ENCODE data around the gene GALNT2.

The GALNT2 gene

DNA sequence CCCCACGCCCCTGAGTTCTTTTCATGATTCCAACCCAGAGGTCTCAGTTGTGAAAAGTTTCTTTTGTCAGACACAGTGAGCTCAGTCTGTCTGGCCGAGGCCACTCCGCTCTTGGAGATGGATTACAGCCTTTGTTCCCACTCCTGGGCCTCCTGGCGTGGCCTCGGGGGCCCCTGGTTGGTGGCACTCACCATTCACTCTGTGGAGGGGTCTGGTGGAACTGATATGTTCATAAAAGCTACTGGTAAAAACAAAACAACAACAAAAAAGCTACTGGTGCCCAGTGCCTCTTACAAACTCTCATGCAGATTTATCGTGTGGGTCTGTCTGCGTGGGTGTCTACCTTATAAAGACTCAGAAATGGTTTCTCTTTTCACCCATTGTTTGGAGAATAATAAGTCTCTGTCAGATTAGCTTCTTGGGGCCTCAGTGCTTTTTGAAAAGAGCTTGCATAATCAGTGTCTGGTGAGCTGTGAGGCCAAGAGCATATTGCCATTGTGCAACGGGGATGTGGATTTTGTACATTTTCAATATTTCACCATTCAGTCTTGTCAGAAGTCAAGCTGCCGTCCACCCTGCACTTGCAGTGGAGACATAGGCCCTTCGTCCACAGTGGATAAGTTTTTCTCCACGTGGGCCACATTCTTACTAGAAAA, 86.7 kb downstream of the GALNT2 start:
- TF ChIP-seq SIN3A (IDR thresholded peaks at IDR 0.05; ENCODE audit: borderline replicate concordance, insufficient read depth, low read length), result no peak
- no peak for TF ChIP-seq FOXP2 (optimal IDR thresholded peaks at IDR 0.05; ENCODE audit: borderline replicate concordance, extremely low read depth, extremely low read length, insufficient read depth)
- TF ChIP-seq, protein P1, sequence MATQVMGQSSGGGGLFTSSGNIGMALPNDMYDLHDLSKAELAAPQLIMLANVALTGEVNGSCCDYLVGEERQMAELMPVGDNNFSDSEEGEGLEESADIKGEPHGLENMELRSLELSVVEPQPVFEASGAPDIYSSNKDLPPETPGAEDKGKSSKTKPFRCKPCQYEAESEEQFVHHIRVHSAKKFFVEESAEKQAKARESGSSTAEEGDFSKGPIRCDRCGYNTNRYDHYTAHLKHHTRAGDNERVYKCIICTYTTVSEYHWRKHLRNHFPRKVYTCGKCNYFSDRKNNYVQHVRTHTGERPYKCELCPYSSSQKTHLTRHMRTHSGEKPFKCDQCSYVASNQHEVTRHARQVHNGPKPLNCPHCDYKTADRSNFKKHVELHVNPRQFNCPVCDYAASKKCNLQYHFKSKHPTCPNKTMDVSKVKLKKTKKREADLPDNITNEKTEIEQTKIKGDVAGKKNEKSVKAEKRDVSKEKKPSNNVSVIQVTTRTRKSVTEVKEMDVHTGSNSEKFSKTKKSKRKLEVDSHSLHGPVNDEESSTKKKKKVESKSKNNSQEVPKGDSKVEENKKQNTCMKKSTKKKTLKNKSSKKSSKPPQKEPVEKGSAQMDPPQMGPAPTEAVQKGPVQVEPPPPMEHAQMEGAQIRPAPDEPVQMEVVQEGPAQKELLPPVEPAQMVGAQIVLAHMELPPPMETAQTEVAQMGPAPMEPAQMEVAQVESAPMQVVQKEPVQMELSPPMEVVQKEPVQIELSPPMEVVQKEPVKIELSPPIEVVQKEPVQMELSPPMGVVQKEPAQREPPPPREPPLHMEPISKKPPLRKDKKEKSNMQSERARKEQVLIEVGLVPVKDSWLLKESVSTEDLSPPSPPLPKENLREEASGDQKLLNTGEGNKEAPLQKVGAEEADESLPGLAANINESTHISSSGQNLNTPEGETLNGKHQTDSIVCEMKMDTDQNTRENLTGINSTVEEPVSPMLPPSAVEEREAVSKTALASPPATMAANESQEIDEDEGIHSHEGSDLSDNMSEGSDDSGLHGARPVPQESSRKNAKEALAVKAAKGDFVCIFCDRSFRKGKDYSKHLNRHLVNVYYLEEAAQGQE (IDR thresholded peaks at IDR 0.05; ENCODE audit: insufficient read depth in 1 of 2, low read depth in 2 of 2, low read length in 2 of 2), result no peak
- no peak for TF ChIP-seq TAF1 (IDR thresholded peaks at IDR 0.05; ENCODE audit: borderline replicate concordance, insufficient read depth, low read length)
- TF ChIP-seq POLR2AphosphoS5 (IDR thresholded peaks at IDR 0.05; ENCODE audit: low read depth, low read length), result no peak

DNA sequence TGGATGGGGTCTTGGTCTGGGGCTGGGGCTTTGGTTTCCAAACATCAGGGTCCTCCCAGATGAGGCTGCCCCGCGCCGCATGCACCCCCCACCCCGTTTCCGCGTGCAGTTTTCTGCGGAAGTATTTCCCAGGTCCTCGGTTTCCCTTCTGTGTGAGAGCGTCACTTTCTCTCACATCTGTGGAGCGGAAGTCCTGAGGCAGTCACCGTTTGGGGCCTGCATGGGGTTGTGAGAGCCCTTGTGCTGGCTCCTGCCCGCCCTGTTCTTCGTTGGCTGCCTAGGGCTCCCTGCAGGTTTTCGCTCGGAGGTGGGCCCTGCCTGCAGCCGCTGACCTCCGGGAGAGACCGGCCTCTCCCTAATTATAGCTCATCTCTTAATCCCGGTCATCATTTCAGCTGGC, 88.0 kb downstream of the GALNT2 start:
- no peak for TF ChIP-seq SIN3A (IDR thresholded peaks at IDR 0.05; ENCODE audit: borderline replicate concordance, insufficient read depth, low read length)
- no peak for TF ChIP-seq POLR2AphosphoS5 (IDR thresholded peaks at IDR 0.05; ENCODE audit: low read depth, low read length)
- TF ChIP-seq FOXP2 (optimal IDR thresholded peaks at IDR 0.05; ENCODE audit: borderline replicate concordance, extremely low read depth, extremely low read length, insufficient read depth), result no peak
- TF ChIP-seq, protein P1 (IDR thresholded peaks at IDR 0.05; ENCODE audit: insufficient read depth in 1 of 2, low read depth in 2 of 2, low read length in 2 of 2), result no peak
- TF ChIP-seq TAF1 (IDR thresholded peaks at IDR 0.05; ENCODE audit: borderline replicate concordance, insufficient read depth, low read length), result no peak

DNA sequence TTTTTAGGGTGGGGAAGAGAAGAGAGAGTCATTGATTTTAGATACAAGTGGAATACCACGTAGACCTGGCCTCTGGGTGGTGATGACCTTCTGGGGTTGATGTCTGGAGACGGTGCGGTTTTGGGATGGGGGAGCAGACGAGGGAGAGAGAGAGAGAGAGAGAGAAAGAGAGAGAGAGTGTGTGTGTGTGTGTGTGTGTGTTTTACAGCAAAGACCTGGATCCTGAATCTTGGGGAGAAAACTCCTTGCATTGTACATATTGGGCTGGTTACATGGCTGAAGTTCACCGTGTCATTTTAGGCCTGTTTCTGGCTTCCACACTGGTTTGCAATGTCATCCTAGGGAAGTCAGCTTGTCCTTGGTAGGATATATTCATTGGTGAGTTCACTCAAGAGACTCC, 89.0 kb downstream of the GALNT2 start:
- TF ChIP-seq FOXP2 (optimal IDR thresholded peaks at IDR 0.05; ENCODE audit: borderline replicate concordance, extremely low read depth, extremely low read length, insufficient read depth), result no peak
- TF ChIP-seq TAF1 (IDR thresholded peaks at IDR 0.05; ENCODE audit: borderline replicate concordance, insufficient read depth, low read length), result no peak
- no peak for TF ChIP-seq SIN3A (IDR thresholded peaks at IDR 0.05; ENCODE audit: borderline replicate concordance, insufficient read depth, low read length)
- no peak for TF ChIP-seq POLR2AphosphoS5 (IDR thresholded peaks at IDR 0.05; ENCODE audit: low read depth, low read length)
- TF ChIP-seq, protein P1 (IDR thresholded peaks at IDR 0.05; ENCODE audit: insufficient read depth in 1 of 2, low read depth in 2 of 2, low read length in 2 of 2), result no peak

DNA sequence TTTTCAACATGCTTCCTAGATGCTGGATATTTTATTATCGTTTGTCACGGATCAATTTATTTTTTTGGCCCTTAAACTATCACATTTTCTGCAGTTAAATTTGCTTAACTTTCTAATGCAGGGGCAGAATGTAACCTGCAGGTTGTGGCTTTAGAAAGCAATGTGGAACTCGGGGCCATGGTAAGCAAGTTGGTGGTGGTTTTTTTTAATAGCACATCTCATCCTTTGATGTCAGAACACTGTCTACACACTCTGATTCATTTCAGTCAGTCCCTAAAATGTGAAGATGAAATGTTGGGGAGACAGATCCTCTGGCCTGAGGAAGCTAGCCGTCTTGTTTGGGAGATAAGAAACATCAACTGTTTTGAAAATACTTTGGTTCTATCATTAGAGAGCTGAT, 89.5 kb downstream of the GALNT2 start:
- TF ChIP-seq SIN3A (IDR thresholded peaks at IDR 0.05; ENCODE audit: borderline replicate concordance, insufficient read depth, low read length) (no peak), POLR2AphosphoS5 (IDR thresholded peaks at IDR 0.05; ENCODE audit: low read depth, low read length) (no peak), TAF1 (IDR thresholded peaks at IDR 0.05; ENCODE audit: borderline replicate concordance, insufficient read depth, low read length) (no peak), FOXP2 (optimal IDR thresholded peaks at IDR 0.05; ENCODE audit: borderline replicate concordance, extremely low read depth, extremely low read length, insufficient read depth) (no peak)
- TF ChIP-seq, protein P1 (IDR thresholded peaks at IDR 0.05; ENCODE audit: insufficient read depth in 1 of 2, low read depth in 2 of 2, low read length in 2 of 2), result no peak
